Panc1 (cell line): ENCODE measurements around the gene BRME1.

Experiments
- TF ChIP-seq, protein P1 (sequence below): fragments of 450-650 bp; IDR thresholded peaks from 2 replicates; pipeline ENCODE4 v1.5.1; 2017; ENCODE audit warnings: mild to moderate bottlenecking
- TF ChIP-seq, protein P2 (sequence below), 2 experiments: IDR thresholded peaks; 2 replicates each; pipeline ENCODE4 v1.6.1; 2011 to 2012; ENCODE audit warnings: low read depth in 2 of 2, control low read depth in 1 of 2, low read length in 1 of 2, mild to moderate bottlenecking in 1 of 2, moderate library complexity in 1 of 2; ENCODE audit not compliant: insufficient read depth in 1 of 2

DNA sequence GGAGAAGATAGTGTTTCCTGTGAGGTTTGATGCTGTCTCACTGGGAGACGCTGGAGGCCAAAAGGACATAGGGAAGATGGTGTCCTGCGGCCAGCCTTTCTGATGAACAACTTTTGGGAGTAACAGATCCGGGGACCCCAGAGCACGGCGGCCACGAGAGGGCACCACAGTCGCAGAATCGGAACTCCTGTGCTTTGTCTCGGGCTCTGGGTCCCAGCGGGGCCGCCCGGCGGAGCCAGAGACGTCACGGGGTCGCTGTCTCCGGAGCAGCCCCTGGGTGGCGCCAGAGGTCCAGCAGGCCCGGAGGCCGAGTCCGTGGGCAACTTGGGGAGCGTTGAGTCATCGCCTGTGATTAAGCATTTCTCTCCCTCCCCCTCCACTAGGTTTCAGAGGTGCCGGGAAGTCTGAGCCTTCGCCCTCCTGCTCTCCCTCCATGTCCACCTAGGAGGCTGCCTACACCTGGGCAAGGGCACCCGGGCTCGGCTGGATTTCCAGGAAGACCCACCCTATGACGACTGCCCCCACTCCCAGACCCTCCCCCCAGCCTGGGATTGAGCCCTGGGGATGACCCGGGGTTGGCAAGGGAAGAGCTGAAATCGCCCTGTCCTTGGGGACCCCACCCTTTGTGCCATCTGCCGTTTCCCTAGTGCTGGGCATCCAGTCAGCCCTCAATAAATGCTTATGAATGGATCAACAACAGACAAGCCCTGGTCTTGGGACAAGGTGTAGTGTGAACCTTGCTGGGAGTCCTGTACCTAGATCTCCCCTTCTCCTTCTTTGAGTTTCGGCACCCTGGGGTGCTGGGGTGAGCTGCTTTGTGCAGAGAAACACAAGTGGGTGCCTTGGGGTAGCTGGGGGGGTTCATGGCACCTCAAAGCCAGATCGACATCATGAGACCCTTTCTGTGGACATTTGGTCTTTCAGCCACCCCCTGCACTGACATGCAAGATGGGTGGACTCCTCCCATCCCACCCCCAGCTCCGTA, 25.6 kb downstream of the BRME1 start:
- TF ChIP-seq, protein P1, sequence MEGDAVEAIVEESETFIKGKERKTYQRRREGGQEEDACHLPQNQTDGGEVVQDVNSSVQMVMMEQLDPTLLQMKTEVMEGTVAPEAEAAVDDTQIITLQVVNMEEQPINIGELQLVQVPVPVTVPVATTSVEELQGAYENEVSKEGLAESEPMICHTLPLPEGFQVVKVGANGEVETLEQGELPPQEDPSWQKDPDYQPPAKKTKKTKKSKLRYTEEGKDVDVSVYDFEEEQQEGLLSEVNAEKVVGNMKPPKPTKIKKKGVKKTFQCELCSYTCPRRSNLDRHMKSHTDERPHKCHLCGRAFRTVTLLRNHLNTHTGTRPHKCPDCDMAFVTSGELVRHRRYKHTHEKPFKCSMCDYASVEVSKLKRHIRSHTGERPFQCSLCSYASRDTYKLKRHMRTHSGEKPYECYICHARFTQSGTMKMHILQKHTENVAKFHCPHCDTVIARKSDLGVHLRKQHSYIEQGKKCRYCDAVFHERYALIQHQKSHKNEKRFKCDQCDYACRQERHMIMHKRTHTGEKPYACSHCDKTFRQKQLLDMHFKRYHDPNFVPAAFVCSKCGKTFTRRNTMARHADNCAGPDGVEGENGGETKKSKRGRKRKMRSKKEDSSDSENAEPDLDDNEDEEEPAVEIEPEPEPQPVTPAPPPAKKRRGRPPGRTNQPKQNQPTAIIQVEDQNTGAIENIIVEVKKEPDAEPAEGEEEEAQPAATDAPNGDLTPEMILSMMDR = peak; percentile 97
- TF ChIP-seq, protein P2, sequence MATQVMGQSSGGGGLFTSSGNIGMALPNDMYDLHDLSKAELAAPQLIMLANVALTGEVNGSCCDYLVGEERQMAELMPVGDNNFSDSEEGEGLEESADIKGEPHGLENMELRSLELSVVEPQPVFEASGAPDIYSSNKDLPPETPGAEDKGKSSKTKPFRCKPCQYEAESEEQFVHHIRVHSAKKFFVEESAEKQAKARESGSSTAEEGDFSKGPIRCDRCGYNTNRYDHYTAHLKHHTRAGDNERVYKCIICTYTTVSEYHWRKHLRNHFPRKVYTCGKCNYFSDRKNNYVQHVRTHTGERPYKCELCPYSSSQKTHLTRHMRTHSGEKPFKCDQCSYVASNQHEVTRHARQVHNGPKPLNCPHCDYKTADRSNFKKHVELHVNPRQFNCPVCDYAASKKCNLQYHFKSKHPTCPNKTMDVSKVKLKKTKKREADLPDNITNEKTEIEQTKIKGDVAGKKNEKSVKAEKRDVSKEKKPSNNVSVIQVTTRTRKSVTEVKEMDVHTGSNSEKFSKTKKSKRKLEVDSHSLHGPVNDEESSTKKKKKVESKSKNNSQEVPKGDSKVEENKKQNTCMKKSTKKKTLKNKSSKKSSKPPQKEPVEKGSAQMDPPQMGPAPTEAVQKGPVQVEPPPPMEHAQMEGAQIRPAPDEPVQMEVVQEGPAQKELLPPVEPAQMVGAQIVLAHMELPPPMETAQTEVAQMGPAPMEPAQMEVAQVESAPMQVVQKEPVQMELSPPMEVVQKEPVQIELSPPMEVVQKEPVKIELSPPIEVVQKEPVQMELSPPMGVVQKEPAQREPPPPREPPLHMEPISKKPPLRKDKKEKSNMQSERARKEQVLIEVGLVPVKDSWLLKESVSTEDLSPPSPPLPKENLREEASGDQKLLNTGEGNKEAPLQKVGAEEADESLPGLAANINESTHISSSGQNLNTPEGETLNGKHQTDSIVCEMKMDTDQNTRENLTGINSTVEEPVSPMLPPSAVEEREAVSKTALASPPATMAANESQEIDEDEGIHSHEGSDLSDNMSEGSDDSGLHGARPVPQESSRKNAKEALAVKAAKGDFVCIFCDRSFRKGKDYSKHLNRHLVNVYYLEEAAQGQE (IDR thresholded peaks at IDR 0.05; ENCODE audit: insufficient read depth in 1 of 2, low read depth in 2 of 2, low read length in 1 of 2) = no peak
